OCI-M1 (cell line): ENCODE results near the gene ARL15.
"Not testable (repeated sequence)": the region's sequence is repeated elsewhere in the genome, so short reads cannot be mapped to it uniquely, and the experiment has no call there.

Source experiments
- DNase-seq: peaks from one replicate; lab custom pipeline; 2025; lab: John Stamatoyannopoulos, UW

The ARL15 gene

GRCh38 chr5:53895091-53895683, 415.2 kb downstream of the ARL15 start:
- no peak for DNase-seq

GRCh38 chr5:53893626-53894025, 416.7 kb downstream of the ARL15 start:
- no peak for DNase-seq

- no peak for DNase-seq
Observed at GRCh38 chr5:53892224-53892623, 418.1 kb downstream of the ARL15 start.

DNA sequence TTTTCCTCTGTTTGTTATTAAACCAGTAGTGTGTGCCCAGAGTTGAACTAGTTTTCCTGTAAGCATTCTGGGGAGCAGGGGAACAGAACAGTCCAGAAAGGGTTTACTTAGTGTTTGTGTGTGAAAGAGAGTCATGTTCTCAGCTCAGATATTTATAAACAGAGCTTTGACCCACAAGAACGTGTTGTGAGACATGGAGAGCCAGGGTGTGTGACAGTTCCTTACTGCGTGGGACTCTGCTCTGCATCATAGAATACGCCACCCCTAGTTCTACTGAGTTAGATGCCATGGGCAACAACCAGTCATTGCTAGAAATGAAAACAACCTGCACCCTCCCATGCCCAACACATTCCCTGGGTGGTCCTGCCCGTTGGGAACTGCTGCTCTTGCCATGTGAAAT, 419.2 kb downstream of the ARL15 start:
- no peak for DNase-seq

DNA sequence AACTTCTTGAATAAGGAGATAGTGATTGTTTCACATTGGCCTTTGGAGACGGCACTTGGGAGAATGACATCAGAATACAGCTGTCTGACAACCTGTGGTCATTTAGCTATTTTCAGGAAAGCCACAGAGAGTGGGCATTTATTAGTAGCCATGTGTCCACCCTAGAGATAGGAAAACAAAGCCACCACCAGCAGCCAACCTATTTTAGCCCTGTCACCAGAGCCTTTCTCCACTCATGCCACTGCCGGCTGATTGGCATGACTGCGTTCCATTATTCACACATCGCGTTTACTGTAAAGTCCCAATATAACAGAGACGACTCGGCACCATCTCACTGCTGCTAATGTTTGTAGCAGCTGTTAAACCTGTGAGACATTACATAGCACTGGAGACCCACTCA, 419.9 kb downstream of the ARL15 start:
- no peak for DNase-seq

GRCh38 chr5:53884844-53885243, 425.5 kb downstream of the ARL15 start:
- peak; percentile 69 for DNase-seq

GRCh38 chr5:53884417-53884816, 426.0 kb downstream of the ARL15 start:
- no peak for DNase-seq

- DNase-seq = no peak
Observed at GRCh38 chr5:53882676-53883031, 427.7 kb downstream of the ARL15 start.

DNA sequence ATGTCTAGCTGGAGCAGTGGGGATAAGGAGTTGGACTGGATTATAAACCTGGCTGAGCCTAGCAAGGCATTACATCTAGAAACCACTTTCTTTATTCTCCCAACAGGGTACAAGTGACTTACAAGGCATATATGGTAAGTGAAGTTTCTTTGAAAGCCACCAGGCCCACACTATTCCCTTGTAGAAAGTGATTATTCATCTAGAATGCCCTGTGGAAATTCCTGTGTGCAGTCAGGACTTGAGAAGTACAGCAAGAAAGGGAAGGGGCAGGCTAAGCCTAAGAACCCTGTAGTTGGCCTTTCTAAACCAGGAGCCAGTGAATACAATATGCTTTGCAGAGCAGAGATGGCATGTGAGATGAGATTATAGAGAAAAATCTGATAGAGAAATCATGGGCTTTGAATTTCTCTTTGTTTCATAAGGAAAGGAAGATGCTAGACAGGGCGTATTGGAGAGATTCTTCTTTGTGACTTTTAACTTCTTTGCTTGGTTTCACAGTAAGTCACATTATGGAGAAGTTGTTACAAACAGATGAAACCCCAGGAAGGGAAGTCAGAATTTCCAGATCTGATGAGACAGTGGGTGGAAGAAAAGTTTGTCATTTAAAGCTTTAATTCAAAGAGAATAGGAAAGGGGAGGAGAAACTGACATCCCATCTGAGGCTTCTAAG, 428.2 kb downstream of the ARL15 start:
- DNase-seq = no peak

DNA sequence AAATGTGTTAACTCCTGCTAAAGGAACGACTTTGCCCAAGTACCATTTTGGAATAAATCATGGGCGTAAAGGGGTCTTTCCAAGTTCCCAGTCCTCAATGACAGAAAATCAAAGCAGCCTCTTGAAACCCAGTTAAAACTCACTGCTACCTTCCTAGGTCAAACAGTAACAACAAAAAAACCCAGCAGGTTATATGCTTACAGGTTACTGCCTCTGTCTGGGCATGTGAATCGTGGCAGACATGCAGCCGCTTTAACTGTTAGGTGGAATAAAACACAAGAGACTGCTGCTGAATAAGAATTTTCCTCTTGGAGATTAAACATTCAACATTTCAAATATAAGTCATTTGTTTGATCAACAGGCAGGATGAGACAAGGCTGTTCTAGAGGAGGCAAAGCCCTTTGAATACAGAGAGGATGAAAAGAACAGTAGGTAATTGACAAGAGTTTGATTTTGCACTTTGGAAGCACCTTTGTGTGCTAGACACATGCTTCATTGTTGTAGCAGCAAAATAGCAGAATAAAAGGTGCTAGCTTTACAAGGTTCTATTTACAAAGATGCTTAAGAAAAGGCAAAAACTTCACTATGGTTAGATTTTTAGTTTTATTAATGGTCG, 430.6 kb downstream of the ARL15 start:
- no peak for DNase-seq

DNA sequence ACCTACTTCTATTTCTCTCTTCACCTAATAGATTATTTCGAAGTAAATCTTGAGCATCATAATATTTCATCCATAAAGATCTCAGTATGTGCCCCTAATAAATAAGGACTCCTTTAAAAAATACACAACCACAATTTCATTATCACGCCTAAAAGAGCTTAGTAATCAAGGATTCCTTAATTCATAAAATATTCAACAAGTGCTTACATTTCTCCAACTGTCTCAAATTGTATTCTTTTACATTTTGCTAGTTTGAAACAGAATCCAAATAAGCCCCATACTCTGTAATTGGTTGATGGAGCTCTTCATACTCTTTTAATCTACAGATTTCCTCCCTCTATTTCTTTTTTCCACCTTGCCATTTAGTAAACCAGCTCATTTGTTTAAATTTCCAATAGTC, 432.4 kb downstream of the ARL15 start:
- no peak for DNase-seq

- no peak for DNase-seq
Observed at GRCh38 chr5:53877243-53877642, 433.1 kb downstream of the ARL15 start.

DNA sequence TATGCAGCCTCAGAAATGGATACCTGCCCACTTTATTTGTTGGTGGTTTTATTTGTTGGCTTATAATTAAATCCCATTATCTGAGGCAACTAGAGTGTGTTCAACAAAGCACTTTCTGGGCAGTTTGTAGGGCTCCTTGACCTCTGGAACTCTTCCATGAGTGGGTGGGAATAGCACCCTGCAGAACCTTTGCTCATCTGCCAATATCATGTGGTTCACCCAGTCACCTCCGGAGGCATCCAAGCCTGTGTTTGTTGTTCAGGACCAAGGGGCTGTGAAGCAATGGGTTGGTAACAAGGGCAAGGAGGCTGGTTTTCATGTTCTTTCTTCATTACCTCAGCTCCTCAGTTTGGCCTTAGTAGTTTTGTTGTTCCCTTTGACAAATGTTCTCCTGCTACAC, 436.0 kb downstream of the ARL15 start:
- DNase-seq = peak; percentile 53

DNA sequence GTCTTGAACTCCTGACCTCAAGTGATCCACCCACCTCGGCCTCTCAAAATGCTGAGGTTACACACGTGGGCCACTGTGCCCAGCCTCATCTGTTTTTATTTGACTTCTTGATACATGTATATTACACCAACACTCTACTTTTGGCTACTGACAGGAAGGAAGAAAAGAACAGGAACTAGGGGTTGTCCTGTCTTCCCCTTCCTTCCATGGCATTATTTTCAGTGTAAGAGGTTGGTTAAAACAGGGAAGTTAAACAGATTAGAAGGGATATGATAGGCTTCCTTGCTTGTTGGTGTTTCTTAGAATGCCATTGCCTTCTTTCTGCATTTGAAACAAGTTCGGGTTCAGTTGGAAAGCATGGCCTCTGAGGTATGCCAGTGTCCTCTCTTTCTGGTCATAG, 437.1 kb downstream of the ARL15 start:
- DNase-seq = no peak

GRCh38 chr5:53871775-53872174, 438.6 kb downstream of the ARL15 start:
- peak; percentile 32 for DNase-seq

DNA sequence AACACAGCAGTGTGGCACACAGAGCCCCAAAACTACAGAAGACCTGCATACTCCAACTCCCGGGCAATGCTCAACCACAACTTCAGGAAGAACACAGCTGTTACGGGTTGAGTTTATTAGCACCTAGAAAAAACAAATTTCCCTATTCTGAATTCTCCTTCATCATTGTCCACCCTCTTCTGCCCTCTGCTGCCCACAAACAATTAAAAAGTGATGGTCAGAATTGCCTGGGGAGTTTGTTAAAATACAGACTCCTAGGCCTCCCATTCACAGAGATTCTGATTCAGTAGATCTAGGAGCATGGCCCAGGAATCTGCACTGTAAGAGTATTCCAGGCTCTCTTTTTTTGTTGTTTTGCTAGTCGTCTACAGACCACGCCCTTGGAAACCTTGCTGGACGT, 439.3 kb downstream of the ARL15 start:
- peak; percentile 58 for DNase-seq

GRCh38 chr5:53858700-53859456, 451.5 kb downstream of the ARL15 start:
- DNase-seq = no peak

DNA sequence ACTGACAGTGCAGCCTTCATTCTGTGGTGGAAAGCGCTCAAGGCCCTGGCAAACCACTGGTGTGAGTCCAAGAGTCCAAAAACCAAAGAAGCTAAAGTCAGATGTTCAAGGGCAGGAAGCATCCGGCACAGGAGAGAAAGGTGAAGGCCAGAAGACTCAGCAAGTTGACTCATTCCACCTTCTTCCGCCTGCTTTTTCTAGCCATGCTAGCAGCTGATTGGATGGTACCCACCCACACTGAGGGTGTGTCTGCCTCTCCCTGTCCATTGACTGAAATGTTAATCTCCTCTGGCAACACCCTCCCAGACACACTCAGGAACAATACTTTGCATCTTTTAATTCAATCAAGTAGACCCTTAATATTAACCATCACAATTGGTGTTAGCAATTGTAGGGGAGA, 453.9 kb downstream of the ARL15 start:
- no peak for DNase-seq

DNA sequence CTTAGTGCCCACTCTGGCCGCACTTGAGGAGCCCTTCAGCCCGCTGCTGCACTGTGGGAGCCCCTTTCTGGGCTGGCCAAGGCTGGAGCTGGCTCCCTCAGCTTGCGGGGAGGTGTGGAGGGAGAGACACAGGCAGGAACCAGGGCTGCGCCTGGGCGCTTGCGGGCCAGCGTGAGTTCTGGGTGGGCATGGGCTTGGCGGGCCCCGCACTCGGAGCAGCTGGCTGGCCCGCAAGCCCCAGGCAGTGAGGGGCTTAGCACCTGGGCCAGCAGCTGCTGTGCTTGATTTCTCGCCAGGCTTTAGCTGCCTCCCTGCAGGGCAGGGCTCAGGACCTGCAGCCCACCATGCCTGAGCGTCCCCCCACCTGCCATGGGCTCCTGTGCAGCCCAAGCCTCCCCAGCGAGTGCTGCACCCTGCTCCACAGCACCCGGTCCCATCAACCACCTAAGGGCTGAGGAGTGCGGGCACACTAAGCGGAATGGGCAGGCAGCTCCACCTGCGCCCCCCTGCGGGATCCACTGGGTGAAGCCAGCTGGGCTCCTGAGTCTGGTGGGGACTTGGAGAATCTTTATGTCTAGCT, 473.4 kb downstream of the ARL15 start:
- not testable (repeated sequence) for DNase-seq

DNA sequence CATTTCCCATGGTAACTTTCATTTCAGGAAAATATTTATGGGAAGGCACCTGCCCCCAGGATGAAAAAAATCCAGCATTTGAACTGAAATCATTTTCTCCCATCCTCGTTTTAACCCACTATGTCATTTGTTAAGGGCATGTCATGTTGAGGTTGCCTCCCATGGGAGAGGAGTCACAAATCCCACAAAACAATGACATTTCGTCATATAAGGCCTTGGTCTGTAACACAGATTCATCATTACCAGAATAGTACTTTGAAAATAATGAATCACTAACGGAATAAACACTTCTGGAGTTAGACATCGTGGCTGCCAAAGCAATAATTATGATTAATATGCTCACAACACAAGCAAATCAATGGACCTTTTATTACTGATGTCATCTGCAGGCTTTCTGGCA, 475.9 kb downstream of the ARL15 start:
- no peak for DNase-seq
